PC-3 (cell line): ENCODE measurements around the gene CSNK1G1.

ENCODE experiments used
- EZH2phosphoT487 ChIP-seq: fragments of 300-600 bp; sonication (generic); IDR thresholded peaks from 2 replicates; pipeline ENCODE4 v1.6.1; 2018; ENCODE audit warnings: mild to moderate bottlenecking, antibody characterized with exemption, low read length, borderline replicate concordance
- TF ChIP-seq, protein P1 (sequence below): fragments of 300-600 bp; sonication (generic); conservative IDR thresholded peaks from 2 replicates; pipeline ENCODE4 v1.5.1; 2017; ENCODE audit warnings: antibody characterized with exemption, low read depth, mild to moderate bottlenecking, low read length

DNA sequence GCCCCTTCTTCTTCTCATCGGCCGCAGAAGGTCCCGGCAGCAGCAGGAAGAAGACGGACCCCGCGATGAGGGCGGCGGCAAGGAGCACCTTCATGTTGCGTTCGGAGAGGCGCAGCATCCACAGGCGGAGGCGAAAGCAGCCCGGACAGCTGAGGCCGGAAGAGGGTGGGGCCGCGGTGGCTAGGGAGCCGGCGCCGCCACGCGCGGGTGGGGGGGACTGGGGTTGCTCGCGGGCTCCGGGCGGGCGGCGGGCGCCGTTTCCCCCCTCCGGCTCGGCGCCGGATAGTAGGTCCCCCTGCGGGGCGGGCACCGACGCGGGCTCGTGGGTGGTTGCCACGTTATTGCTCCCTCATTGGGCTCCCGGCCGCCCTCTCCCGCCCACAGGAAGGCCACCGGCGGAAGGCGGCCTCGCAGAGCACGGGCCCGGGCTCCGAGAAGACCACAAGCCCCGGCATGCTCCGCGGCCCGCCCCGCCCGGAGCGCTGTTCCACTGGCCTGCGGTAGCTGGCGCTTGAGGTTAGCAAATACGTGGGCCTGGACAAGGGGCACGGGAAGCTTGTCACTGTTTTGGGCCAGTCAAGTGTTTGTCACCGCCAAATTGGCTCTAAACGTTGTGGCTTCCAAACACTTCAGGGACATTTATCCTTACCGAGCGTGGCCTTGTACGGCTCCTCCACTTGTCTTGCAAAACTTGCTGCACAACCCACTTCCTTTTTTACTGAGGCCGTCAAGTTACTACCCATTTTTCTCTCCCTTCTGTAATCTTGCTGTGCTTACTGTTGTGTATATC is 192.9 kb downstream of the CSNK1G1 start, which contains the start of gene PPIB:
- TF ChIP-seq, protein P1, sequence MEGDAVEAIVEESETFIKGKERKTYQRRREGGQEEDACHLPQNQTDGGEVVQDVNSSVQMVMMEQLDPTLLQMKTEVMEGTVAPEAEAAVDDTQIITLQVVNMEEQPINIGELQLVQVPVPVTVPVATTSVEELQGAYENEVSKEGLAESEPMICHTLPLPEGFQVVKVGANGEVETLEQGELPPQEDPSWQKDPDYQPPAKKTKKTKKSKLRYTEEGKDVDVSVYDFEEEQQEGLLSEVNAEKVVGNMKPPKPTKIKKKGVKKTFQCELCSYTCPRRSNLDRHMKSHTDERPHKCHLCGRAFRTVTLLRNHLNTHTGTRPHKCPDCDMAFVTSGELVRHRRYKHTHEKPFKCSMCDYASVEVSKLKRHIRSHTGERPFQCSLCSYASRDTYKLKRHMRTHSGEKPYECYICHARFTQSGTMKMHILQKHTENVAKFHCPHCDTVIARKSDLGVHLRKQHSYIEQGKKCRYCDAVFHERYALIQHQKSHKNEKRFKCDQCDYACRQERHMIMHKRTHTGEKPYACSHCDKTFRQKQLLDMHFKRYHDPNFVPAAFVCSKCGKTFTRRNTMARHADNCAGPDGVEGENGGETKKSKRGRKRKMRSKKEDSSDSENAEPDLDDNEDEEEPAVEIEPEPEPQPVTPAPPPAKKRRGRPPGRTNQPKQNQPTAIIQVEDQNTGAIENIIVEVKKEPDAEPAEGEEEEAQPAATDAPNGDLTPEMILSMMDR: peak; percentile 48
- TF ChIP-seq EZH2phosphoT487: no peak
